Sigmoid colon (tissue), 7 donors: Measurements from ENCODE around the gene OR5AN1. TPM values are rescaled to one million over a fixed set of nuclear protein-coding genes. Genes with fewer than 3 reads are reported as not detected.

Experiments used
- DNase-seq: peaks from one replicate; pipeline ENCODE4 v3.0.0-alpha.2; 2019
- H3K27ac ChIP-seq, 4 donors: fragments of 200-600 bp; sonication (generic); one replicate each; pipeline ENCODE4 v1.5.1; 2016 to 2019; ENCODE audit warnings: mild to moderate bottlenecking in 1 of 4
- H3K27me3 ChIP-seq, 3 donors: fragments of 200-600 bp; sonication (generic); one replicate each; pipeline ENCODE4 v1.5.1; 2019; ENCODE audit warnings: mild to moderate bottlenecking in 1 of 3
- H3K36me3 ChIP-seq, 4 donors: fragments of 200-600 bp; sonication (generic); one replicate each; pipeline ENCODE4 v1.5.1; 2016 to 2019
- H3K4me1 ChIP-seq, 4 donors: fragments of 200-600 bp; sonication (generic); one replicate each; pipeline ENCODE4 v1.5.1; 2017 to 2019
- H3K4me3 ChIP-seq, 4 donors: fragments of 200-600 bp; sonication (generic); one replicate each; pipeline ENCODE4 v1.5.1; 2017 to 2019; ENCODE audit warnings: mild to moderate bottlenecking in 2 of 4, moderate library complexity in 1 of 4
- H3K9me3 ChIP-seq, 4 donors: fragments of 200-600 bp in 3 of 4; sonication (generic) in 3 of 4; one replicate each; pipeline versions ENCODE4 v1.5.1 to v1.6.1; 2013 to 2019
- EP300 ChIP-seq, 4 donors: sonication (generic); formaldehyde crosslinking; IDR thresholded peaks; one replicate each; pipeline ENCODE4 v1.6.1; 2017; ENCODE audit warnings: antibody characterized with exemption in 4 of 4
- POLR2A ChIP-seq, 2 donors: fragments of 450-650 bp; IDR thresholded peaks; one replicate each; pipeline ENCODE4 v1.6.1; 2016; ENCODE audit warnings: antibody characterized with exemption in 2 of 2, mild to moderate bottlenecking in 2 of 2, moderate library complexity in 2 of 2
- POLR2AphosphoS5 ChIP-seq, 4 donors: sonication (generic); formaldehyde crosslinking; IDR thresholded peaks; one replicate each; pipeline ENCODE4 v1.6.1; 2017; ENCODE audit warnings: antibody characterized with exemption in 4 of 4
- WGBS, 2 donors: extraction: QIAGEN DNeasy Blood & Tissue Kit; methylation state at CpG; one replicate each; pipeline ENCODE4 v1.1.7; 2013; 5-methylcytosine and 5-hydroxymethylcytosine counted together
- intact Hi-C: fragments of 100-400 bp; cut with DNase I; formaldehyde crosslinking; loops from one replicate; pipeline ENCODE4 v1.15.1; 2023
- polyA plus RNA-seq, 3 donors: library from polyadenylated mRNA; stranded (reverse); fragments of 200-250 nt; gene quantifications; one replicate each; pipeline ENCODE4 v1.2.3, GENCODE V29; 2013
- total RNA-seq, 4 donors: library from RNA; depleted of rRNA; stranded (reverse); fragments of >200 nt; gene quantifications; one replicate each; pipeline ENCODE4 v1.1.0, GENCODE V29; 2016
- TF ChIP-seq, protein P1 (sequence below), 4 experiments: fragments of 450-650 bp in 3 of 4; fragments of 200-600 bp in 1 of 4; IDR thresholded peaks; one replicate each; pipeline ENCODE4 v1.5.1; 2016 to 2019; ENCODE audit warnings: antibody characterized with exemption in 4 of 4, mild to moderate bottlenecking in 3 of 4, moderate library complexity in 2 of 4
- donor health status: healthy with polysubstance abuse.
- donor health status: Bipolar disorder and iron deficiency.
- donor health status: healthy.

OR5AN1 gene
- total and polyA plus RNA-seq, 7 donors, result not detected

DNA sequence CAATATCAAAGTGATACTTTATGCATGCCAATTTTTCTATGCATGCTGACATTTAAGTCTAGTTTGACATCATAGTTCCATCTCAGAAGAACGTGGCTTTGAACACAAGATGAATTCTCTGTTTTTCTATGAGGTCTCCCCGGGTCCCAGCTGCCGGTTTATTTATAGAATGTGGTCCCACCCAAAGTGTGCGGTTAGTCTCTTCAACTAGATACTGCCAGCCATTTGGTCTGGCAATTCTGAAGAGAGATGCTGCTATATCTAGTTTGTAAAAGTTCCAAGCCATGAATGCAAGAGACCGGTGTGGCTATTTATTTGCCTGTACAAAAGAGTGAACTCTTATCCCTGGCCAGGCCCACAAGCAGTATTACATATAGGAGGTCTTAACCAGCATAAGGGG, 58.3 kb downstream of the OR5AN1 start:
- H3K4me1 ChIP-seq, result no peaks in the 10 kb centered on the region
- H3K27ac ChIP-seq, result no peak overlapping the region
- no peaks in the 10 kb centered on the region for H3K9me3 ChIP-seq
- no peaks in the 10 kb centered on the region for H3K27me3 ChIP-seq
- TF ChIP-seq EP300 (IDR thresholded peaks at IDR 0.05), result no peak
- TF ChIP-seq, protein P1, sequence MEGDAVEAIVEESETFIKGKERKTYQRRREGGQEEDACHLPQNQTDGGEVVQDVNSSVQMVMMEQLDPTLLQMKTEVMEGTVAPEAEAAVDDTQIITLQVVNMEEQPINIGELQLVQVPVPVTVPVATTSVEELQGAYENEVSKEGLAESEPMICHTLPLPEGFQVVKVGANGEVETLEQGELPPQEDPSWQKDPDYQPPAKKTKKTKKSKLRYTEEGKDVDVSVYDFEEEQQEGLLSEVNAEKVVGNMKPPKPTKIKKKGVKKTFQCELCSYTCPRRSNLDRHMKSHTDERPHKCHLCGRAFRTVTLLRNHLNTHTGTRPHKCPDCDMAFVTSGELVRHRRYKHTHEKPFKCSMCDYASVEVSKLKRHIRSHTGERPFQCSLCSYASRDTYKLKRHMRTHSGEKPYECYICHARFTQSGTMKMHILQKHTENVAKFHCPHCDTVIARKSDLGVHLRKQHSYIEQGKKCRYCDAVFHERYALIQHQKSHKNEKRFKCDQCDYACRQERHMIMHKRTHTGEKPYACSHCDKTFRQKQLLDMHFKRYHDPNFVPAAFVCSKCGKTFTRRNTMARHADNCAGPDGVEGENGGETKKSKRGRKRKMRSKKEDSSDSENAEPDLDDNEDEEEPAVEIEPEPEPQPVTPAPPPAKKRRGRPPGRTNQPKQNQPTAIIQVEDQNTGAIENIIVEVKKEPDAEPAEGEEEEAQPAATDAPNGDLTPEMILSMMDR (IDR thresholded peaks at IDR 0.05), result no peak
- no peak for TF ChIP-seq POLR2AphosphoS5 (IDR thresholded peaks at IDR 0.05)
- TF ChIP-seq POLR2A (IDR thresholded peaks at IDR 0.05), result no peak
- intact Hi-C loops, result no loop called here
- DNase-seq, result no peak
- no peak overlapping the region for H3K4me3 ChIP-seq
- H3K36me3 ChIP-seq, result no peaks in the 10 kb centered on the region
- WGBS, 2 donors, result 44 to 69% methylated on average over 5 of the region's 5 CpGs

DNA sequence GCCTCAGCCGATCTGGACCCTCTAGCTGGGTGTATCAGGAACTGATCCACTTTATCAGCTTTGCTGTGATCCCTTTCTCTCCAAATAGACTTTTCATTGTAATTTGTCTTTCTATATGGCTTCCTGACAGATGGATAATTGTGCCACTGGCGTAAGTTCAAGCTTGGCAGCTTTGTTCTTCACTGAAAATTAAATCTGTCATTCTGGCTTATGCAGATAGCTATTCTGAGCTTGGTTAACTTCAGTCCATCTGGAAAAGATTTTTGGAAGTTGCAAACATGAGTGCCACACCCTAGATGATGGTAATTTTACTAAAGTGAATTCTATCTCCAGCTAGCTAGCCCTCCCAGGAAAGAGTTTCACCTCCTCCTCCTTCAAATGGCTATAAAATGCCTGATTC, 59.5 kb downstream of the OR5AN1 start:
- Histone ChIP-seq H3K4me1 (no peaks in the 10 kb centered on the region), H3K4me3 (no peak overlapping the region), H3K9me3 (no peaks in the 10 kb centered on the region), H3K36me3 (no peaks in the 10 kb centered on the region), H3K27me3 (no peaks in the 10 kb centered on the region), H3K27ac (no peak overlapping the region)
- TF ChIP-seq, protein P1 (IDR thresholded peaks at IDR 0.05), result no peak
- TF ChIP-seq POLR2A (IDR thresholded peaks at IDR 0.05) (no peak), POLR2AphosphoS5 (IDR thresholded peaks at IDR 0.05) (no peak), EP300 (IDR thresholded peaks at IDR 0.05) (no peak)
- DNase-seq, result no peak
- intact Hi-C loops, result no loop called here
- 81% methylated on average over 2 of the region's 2 CpGs for WGBS, 2 donors

Other genes starting within 250 kb of the OR5AN1 start
- gene FAM111A, start 216.0 kb upstream of the OR5AN1 start, total RNA-seq, result 10 to 100 TPM; 26.0 to 33.4 (median 29.0) TPM
- 10 to 100 TPM in 1 of 3 donors, 1 to 10 TPM in 2; 6.6 to 22.1 (median 9.0) TPM for gene FAM111A, start 216.0 kb upstream of the OR5AN1 start, polyA plus RNA-seq
- 1 to 10 TPM; 3.5 to 7.8 (median 4.1) TPM for gene DTX4, start 186.8 kb upstream of the OR5AN1 start, total RNA-seq
- gene DTX4, start 186.8 kb upstream of the OR5AN1 start, polyA plus RNA-seq, result 10 to 100 TPM; 21.0 to 29.0 (median 24.7) TPM
- gene MPEG1, start 146.0 kb upstream of the OR5AN1 start, total RNA-seq, result 10 to 100 TPM in 3 of 4 donors, 1 to 10 TPM in 1; 8.0 to 23.5 (median 13.6) TPM
- 10 to 100 TPM in 2 of 3 donors, 1 to 10 TPM in 1; 9.6 to 63.8 (median 32.4) TPM for gene MPEG1, start 146.0 kb upstream of the OR5AN1 start, polyA plus RNA-seq
- not detected for gene OR5A2, start 67.5 kb downstream of the OR5AN1 start, total RNA-seq
- gene OR5A2, start 67.5 kb downstream of the OR5AN1 start, polyA plus RNA-seq, result not detected
- not detected for gene OR5A1, start 77.6 kb downstream of the OR5AN1 start, total RNA-seq
- gene OR5A1, start 77.6 kb downstream of the OR5AN1 start, polyA plus RNA-seq, result not detected
- not detected for gene OR4D6, start 98.1 kb downstream of the OR5AN1 start, total RNA-seq
- gene OR4D6, start 98.1 kb downstream of the OR5AN1 start, polyA plus RNA-seq, result not detected
- not detected for gene OR4D10, start 114.4 kb downstream of the OR5AN1 start, total RNA-seq
- gene OR4D10, start 114.4 kb downstream of the OR5AN1 start, polyA plus RNA-seq, result not detected
- not detected for gene OR4D11, start 144.7 kb downstream of the OR5AN1 start, total RNA-seq
- not detected for gene OR4D11, start 144.7 kb downstream of the OR5AN1 start, polyA plus RNA-seq
- gene OR4D9, start 152.6 kb downstream of the OR5AN1 start, total RNA-seq, result not detected
- not detected for gene OR4D9, start 152.6 kb downstream of the OR5AN1 start, polyA plus RNA-seq